BE2C (cell line): ENCODE results near the gene TULP1. TPM values are rescaled to one million over a fixed set of nuclear protein-coding genes. Genes with fewer than 3 reads are reported as not detected.

Source experiments
- DNase-seq: peaks from one replicate; pipeline ENCODE4 v3.0.0-alpha.2; 2020
- H3K27me3 ChIP-seq: fragments of 250-450 bp; sonication (Bioruptor Pico); 2 replicates; pipeline ENCODE4 v1.5.1; 2020; ENCODE audit warnings: mild to moderate bottlenecking
- H3K36me3 ChIP-seq: fragments of 250-450 bp; sonication (Bioruptor Pico); 2 replicates; pipeline ENCODE4 v1.5.1; 2020; ENCODE audit warnings: mild to moderate bottlenecking
- H3K4me1 ChIP-seq: fragments of 250-450 bp; sonication (Bioruptor Pico); 2 replicates; pipeline ENCODE4 v1.5.1; 2020
- H3K4me3 ChIP-seq: 2 replicates; pipeline ENCODE4 v1.5.1; 2011; ENCODE audit warnings: low read depth, low read length
- H3K9me3 ChIP-seq: fragments of 250-450 bp; sonication (Bioruptor Pico); 2 replicates; pipeline ENCODE4 v1.5.1; 2020
- CTCF ChIP-seq: IDR thresholded peaks from 2 replicates; pipeline ENCODE4 v1.5.1; 2012; ENCODE audit warnings: mild to moderate bottlenecking, low read depth, low read length
- polyA plus RNA-seq: library from polyadenylated mRNA; unstranded; fragments of >200 nt; gene quantifications from one replicate; pipeline ENCODE4 v1.2.1, GENCODE V29; 2012; ENCODE audit warnings: low read depth, missing spikeins; ENCODE audit not compliant: insufficient read length, insufficient read depth

TULP1 gene
- not detected for polyA plus RNA-seq

DNA sequence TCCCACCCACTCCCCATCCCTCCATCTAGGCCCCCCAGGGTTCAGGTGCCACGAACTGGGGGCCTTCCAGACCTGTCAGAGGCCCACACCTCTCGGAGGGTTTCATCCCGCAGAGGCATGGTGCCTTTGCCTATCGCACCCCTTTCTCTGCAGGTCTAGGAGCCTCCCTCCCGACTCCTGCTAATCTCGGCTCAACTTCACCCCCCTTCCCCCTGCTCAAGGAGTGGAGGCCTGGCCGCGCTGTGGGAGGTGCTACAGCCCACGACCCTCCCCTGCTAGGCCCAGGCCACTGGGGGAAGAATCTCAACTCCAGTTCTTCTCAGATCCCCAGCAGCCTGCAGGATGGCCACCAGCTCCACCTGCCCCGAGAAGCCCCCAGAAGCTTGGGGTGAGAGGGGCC lies at the start of gene TULP1:
TSS of gene TULP1 (minus strand) at position 157 of the 400 bp plus-strand sequence. CDS start at position 119, 38 bp downstream.
- H3K36me3 ChIP-seq, result no peaks in the 10 kb centered on the region
- H3K4me3 ChIP-seq, result no peak within 1 kb of the TSS
- no peak for DNase-seq
- H3K4me1 ChIP-seq, result no peaks in the 10 kb centered on the region
- no peaks in the 10 kb centered on the region for H3K27me3 ChIP-seq
- no peaks in the 10 kb centered on the region for H3K9me3 ChIP-seq
- no peak for TF ChIP-seq CTCF

DNA sequence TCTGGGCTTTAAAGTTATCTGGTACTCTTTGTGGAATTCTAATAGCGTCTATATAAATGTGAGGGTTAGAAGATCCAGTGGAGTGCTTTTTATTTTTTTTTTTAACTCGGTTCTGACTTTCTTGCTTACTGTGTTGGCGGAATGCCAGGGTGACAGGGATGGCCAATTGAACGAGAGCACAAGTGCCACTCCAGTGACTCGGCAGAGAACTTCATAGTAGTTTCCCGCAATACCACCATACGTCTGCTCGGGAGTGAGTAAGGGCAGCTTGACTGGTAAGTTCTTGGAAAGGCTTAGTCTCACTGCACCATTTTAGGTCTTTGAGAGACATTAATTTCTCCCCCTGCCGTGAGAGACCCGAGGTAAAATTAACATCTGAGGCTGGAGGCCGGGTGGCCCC lies 49.4 kb upstream of the TULP1 start:
- Histone ChIP-seq H3K4me1 (peaks cover 4% of the 10 kb centered on the region; the same call in 1 of the 2 replicates), H3K27me3 (no peaks in the 10 kb centered on the region), H3K9me3 (no peaks in the 10 kb centered on the region), H3K36me3 (no peaks in the 10 kb centered on the region), H3K4me3 (no peak overlapping the region)
- peak; percentile 53 for DNase-seq
- TF ChIP-seq CTCF, result no peak

DNA sequence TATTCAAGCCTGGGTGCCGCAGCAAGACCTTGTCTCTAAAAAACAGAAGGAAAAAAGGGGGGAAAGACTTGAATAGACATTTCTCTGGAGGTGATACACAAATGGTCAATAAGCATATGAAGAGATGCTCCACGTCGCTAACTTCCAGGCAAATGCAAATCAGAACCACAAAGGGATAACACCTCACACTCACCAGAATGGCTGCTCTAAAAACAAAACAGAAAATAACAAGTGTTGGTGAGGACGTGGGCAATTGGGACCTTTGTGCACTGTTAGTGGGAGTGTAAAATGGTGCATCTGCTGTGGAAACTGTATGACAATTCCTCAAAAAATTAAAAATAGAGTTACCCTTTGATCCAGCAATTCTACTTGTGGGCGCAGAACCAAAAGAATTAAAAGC lies 48.4 kb upstream of the TULP1 start:
- no peak for DNase-seq
- Histone ChIP-seq H3K4me1 (peaks cover 4% of the 10 kb centered on the region; the same call in 1 of the 2 replicates), H3K27me3 (no peaks in the 10 kb centered on the region), H3K4me3 (no peak overlapping the region), H3K9me3 (no peaks in the 10 kb centered on the region), H3K36me3 (no peaks in the 10 kb centered on the region)
- TF ChIP-seq CTCF, result no peak

DNA sequence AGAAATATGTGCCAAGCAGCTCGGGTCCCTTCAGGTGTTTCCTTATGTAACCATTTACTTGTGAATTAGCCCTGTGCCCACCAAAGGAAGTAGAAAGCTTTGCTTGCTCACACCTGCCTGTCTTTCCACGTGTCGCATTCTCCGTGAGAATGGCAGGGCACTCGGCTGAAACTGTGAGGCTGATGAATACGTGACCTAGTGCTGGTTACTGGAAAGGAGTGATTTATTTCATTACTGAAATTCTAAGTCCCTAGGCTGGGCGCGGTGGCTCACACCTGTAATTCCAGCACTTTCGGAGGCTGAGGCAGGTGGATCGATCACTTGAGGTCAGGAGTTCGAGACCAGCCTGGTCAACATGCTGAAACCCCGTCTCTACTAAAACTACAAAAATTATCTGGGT lies 45.9 kb upstream of the TULP1 start:
- H3K36me3 ChIP-seq, result no peaks in the 10 kb centered on the region
- H3K27me3 ChIP-seq, result no peaks in the 10 kb centered on the region
- peaks cover 4% of the 10 kb centered on the region; the same call in 1 of the 2 replicates for H3K4me1 ChIP-seq
- no peak for DNase-seq
- no peak for TF ChIP-seq CTCF
- no peaks in the 10 kb centered on the region for H3K9me3 ChIP-seq
- no peak overlapping the region for H3K4me3 ChIP-seq

DNA sequence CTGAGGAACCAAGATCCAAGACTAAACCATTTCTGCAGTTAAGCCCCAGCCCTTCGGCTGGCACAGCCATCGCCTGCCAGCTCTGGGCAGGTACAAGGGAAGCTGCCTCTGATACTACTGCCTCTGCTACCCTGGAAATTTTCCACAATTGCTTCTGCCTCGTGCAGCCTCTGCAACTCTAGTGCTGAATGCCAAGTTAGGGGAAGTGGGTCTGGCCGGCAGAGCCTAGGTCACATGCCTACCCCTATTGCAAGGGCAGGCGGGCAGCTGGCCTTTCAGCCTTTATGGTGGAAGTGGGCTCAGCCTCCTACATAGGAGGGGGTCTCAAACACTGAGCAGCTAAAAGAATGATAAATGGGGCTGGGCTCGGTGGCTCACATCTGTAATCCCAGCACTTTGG lies 44.5 kb upstream of the TULP1 start:
- DNase-seq, result no peak
- no peak overlapping the region for H3K4me3 ChIP-seq
- no peaks in the 10 kb centered on the region for H3K36me3 ChIP-seq
- H3K9me3 ChIP-seq, result no peaks in the 10 kb centered on the region
- peaks cover 3% of the 10 kb centered on the region; the same call in 1 of the 2 replicates for H3K4me1 ChIP-seq
- TF ChIP-seq CTCF, result no peak
- no peaks in the 10 kb centered on the region for H3K27me3 ChIP-seq

DNA sequence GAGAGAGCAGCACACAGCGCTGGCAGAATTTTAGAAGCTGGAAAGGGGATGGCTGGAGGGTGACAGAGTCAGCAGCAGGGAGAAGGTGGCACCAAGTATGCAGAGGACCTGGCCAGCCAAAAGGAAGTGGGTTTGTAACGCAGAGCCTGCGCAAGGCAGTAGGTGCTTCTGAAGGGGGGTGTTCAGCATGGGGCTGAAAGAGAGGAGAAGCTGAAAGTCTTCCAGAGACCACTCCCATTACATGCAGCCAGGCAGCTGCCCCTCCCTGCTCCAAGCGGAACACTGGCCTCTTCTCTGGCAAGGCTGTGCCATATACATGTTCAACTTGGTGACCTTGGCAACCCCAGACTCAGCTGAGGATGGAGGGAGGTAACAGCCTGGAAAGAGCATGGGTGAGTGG lies 42.1 kb upstream of the TULP1 start:
- Histone ChIP-seq H3K9me3 (no peaks in the 10 kb centered on the region), H3K4me1 (no peaks in the 10 kb centered on the region), H3K36me3 (no peaks in the 10 kb centered on the region), H3K27me3 (no peaks in the 10 kb centered on the region), H3K4me3 (no peak overlapping the region)
- no peak for TF ChIP-seq CTCF
- no peak for DNase-seq
